NCI-H146 treated with DMSO at 0.1 percent for 48 hours (cell line): ENCODE data around the gene SLC9A4.
A peak's percentile ranks its signal among the peaks of the same experiment; 100 is the strongest.

Source experiments
- DNase-seq: peaks from one replicate; lab custom pipeline; 2025; ENCODE audit not compliant: unreplicated experiment; lab: John Stamatoyannopoulos, UW

Gene SLC9A4

GRCh38 chr2:102498414-102498813, 25.4 kb downstream of the SLC9A4 start:
- no peak for DNase-seq

GRCh38 chr2:102499558-102499957, 26.5 kb downstream of the SLC9A4 start:
- DNase-seq: no peak

- no peak for DNase-seq
These were observed 29.6 kb downstream of the SLC9A4 start for GRCh38 chr2:102502576-102502975.

- no peak for DNase-seq
These were observed 31.8 kb downstream of the SLC9A4 start for GRCh38 chr2:102504833-102505232.

GRCh38 chr2:102505290-102505689, 32.3 kb downstream of the SLC9A4 start:
- no peak for DNase-seq

GRCh38 chr2:102506743-102507142, 33.7 kb downstream of the SLC9A4 start:
- DNase-seq: no peak

- no peak for DNase-seq
These were observed 35.8 kb downstream of the SLC9A4 start for GRCh38 chr2:102508863-102509262.

- no peak for DNase-seq
These were observed 36.7 kb downstream of the SLC9A4 start for GRCh38 chr2:102509749-102510148.

GRCh38 chr2:102510791-102511575, 38.0 kb downstream of the SLC9A4 start:
- no peak for DNase-seq

- no peak for DNase-seq
These were observed 39.1 kb downstream of the SLC9A4 start for GRCh38 chr2:102512161-102512560.

- no peak for DNase-seq
These were observed 40.4 kb downstream of the SLC9A4 start for GRCh38 chr2:102513355-102513939.

- DNase-seq: no peak
These were observed 41.2 kb downstream of the SLC9A4 start for GRCh38 chr2:102514061-102514785.

- DNase-seq: no peak
These were observed 42.8 kb downstream of the SLC9A4 start for GRCh38 chr2:102515851-102516250.

GRCh38 chr2:102518170-102518569, 45.1 kb downstream of the SLC9A4 start:
- DNase-seq: no peak

GRCh38 chr2:102520009-102520408, 47.0 kb downstream of the SLC9A4 start:
- DNase-seq: peak; percentile 2

- DNase-seq: no peak
These were observed 47.8 kb downstream of the SLC9A4 start for GRCh38 chr2:102520801-102521200.

- DNase-seq: no peak
These were observed 49.1 kb downstream of the SLC9A4 start for GRCh38 chr2:102522162-102522561.

- no peak for DNase-seq
These were observed 49.9 kb downstream of the SLC9A4 start for GRCh38 chr2:102522890-102523289.

GRCh38 chr2:102523651-102524050, 50.6 kb downstream of the SLC9A4 start:
- no peak for DNase-seq

- DNase-seq: no peak
These were observed 54.1 kb downstream of the SLC9A4 start for GRCh38 chr2:102527086-102527485.

- DNase-seq: no peak
These were observed 65.5 kb downstream of the SLC9A4 start for GRCh38 chr2:102538491-102538890.

- DNase-seq: no peak
These were observed 67.9 kb downstream of the SLC9A4 start for GRCh38 chr2:102540882-102541281.
